HEK293 (cell line): ENCODE measurements around the gene SLC16A5.

Source experiments
- CTCF ChIA-PET: fragments of 350-600 bp; formaldehyde crosslinking; extraction: SDS; loops from one replicate; lab custom pipeline; 2021; ENCODE audit warnings: antibody characterized with exemption; lab: Yijun Ruan, JAX
- POLR2A ChIA-PET: fragments of 300-600 bp; formaldehyde crosslinking; extraction: SDS; loops from one replicate; lab custom pipeline; 2020; ENCODE audit warnings: antibody characterized with exemption, inconsistent platforms; lab: Yijun Ruan, JAX
- H3K27ac ChIP-seq: fragments of 200-500 bp; sonication (Bioruptor generic); 2 replicates; pipeline ENCODE4 v1.5.1; 2014; ENCODE audit warnings: low read depth, low read length, control low read depth, inconsistent platforms; ENCODE audit errors: extremely low read depth
- H3K36me3 ChIP-seq, 2 experiments: fragments of 200-500 bp in 1 of 2; sonication (Bioruptor generic) in 1 of 2; 1 replicate in 1 of 2; 2 replicates in 1 of 2; pipeline ENCODE4 v1.5.1; 2014 to 2017; ENCODE audit warnings: inconsistent platforms in 2 of 2, low read length in 2 of 2; ENCODE audit not compliant: control insufficient read depth in 2 of 2, insufficient read depth in 1 of 2
- H3K4me1 ChIP-seq: fragments of 200-500 bp; sonication (Bioruptor generic); 2 replicates; pipeline ENCODE4 v1.5.1; 2014; ENCODE audit warnings: mild to moderate bottlenecking, low read length, inconsistent platforms; ENCODE audit not compliant: control insufficient read depth, insufficient read depth
- H3K4me3 ChIP-seq: 2 replicates; pipeline ENCODE4 v1.5.1; 2011; ENCODE audit warnings: low read depth, mild to moderate bottlenecking, control low read depth, low read length, moderate library complexity
- H3K9me3 ChIP-seq: fragments of 200-500 bp; sonication (Bioruptor generic); 2 replicates; pipeline ENCODE4 v1.5.1; 2014; ENCODE audit warnings: low read depth, low read length, inconsistent platforms; ENCODE audit not compliant: control insufficient read depth, insufficient read depth
- GFI1B ChIP-seq: fragments of 450-650 bp; formaldehyde crosslinking; IDR thresholded peaks from 2 replicates; pipeline ENCODE4 v1.5.1; 2016; ENCODE audit warnings: missing biosample characterization, missing genetic modification characterization
- GLI4 ChIP-seq: fragments of 450-650 bp; formaldehyde crosslinking; IDR thresholded peaks from 2 replicates; pipeline ENCODE4 v1.5.1; 2016; ENCODE audit warnings: missing biosample characterization, missing genetic modification characterization
- SP2 ChIP-seq: fragments of 450-650 bp; formaldehyde crosslinking; IDR thresholded peaks from 2 replicates; pipeline ENCODE4 v1.5.1; 2016; ENCODE audit warnings: missing biosample characterization, missing genetic modification characterization
- ZBTB1 ChIP-seq: fragments of 450-650 bp; formaldehyde crosslinking; IDR thresholded peaks from 2 replicates; pipeline ENCODE4 v1.5.1; 2016; ENCODE audit warnings: missing biosample characterization, missing genetic modification characterization
- ZBTB20 ChIP-seq: fragments of 450-650 bp; formaldehyde crosslinking; IDR thresholded peaks from 2 replicates; pipeline ENCODE4 v1.5.1; 2016; ENCODE audit warnings: missing biosample characterization, missing genetic modification characterization
- ZBTB7A ChIP-seq: fragments of 450-650 bp; formaldehyde crosslinking; IDR thresholded peaks from 2 replicates; pipeline ENCODE4 v1.5.1; 2016; ENCODE audit warnings: low read depth, missing biosample characterization, missing genetic modification characterization
- ZEB2 ChIP-seq: fragments of 450-650 bp; formaldehyde crosslinking; IDR thresholded peaks from 2 replicates; pipeline ENCODE4 v1.5.1; 2016; ENCODE audit warnings: missing biosample characterization, missing genetic modification characterization
- ZNF175 ChIP-seq: fragments of 450-650 bp; formaldehyde crosslinking; IDR thresholded peaks from 2 replicates; pipeline ENCODE4 v1.5.1; 2016; ENCODE audit warnings: missing biosample characterization, missing genetic modification characterization
- ZNF2 ChIP-seq: fragments of 450-650 bp; formaldehyde crosslinking; IDR thresholded peaks from 2 replicates; pipeline ENCODE4 v1.5.1; 2016; ENCODE audit warnings: missing biosample characterization, missing genetic modification characterization
- ZNF354C ChIP-seq: fragments of 450-650 bp; formaldehyde crosslinking; IDR thresholded peaks from 2 replicates; pipeline ENCODE4 v1.5.1; 2016; ENCODE audit warnings: missing biosample characterization, missing genetic modification characterization, low read depth, borderline replicate concordance
- ZNF416 ChIP-seq: fragments of 450-650 bp; formaldehyde crosslinking; IDR thresholded peaks from 2 replicates; pipeline ENCODE4 v1.5.1; 2016; ENCODE audit warnings: missing biosample characterization, missing genetic modification characterization
- ZNF423 ChIP-seq: fragments of 450-650 bp; formaldehyde crosslinking; IDR thresholded peaks from 2 replicates; pipeline ENCODE4 v1.5.1; 2016; ENCODE audit warnings: missing biosample characterization, missing genetic modification characterization
- ZNF529 ChIP-seq: fragments of 450-650 bp; formaldehyde crosslinking; IDR thresholded peaks from 2 replicates; pipeline ENCODE4 v1.5.1; 2017; ENCODE audit warnings: missing genetic modification characterization, missing biosample characterization; ENCODE audit not compliant: insufficient replicate concordance
- ZNF558 ChIP-seq: fragments of 450-650 bp; formaldehyde crosslinking; IDR thresholded peaks from 2 replicates; pipeline ENCODE4 v1.5.1; 2016; ENCODE audit warnings: missing biosample characterization, missing genetic modification characterization
- ZNF623 ChIP-seq: fragments of 450-650 bp; formaldehyde crosslinking; IDR thresholded peaks from 2 replicates; pipeline ENCODE4 v1.5.1; 2016; ENCODE audit warnings: missing biosample characterization, missing genetic modification characterization
- ZNF626 ChIP-seq: fragments of 450-650 bp; sonication (Bioruptor Pico); formaldehyde crosslinking; IDR thresholded peaks from 2 replicates; pipeline ENCODE4 v1.5.1; 2018; ENCODE audit warnings: missing biosample characterization, missing genetic modification characterization, inconsistent platforms
- ZNF660 ChIP-seq: fragments of 450-650 bp; IDR thresholded peaks from 2 replicates; pipeline ENCODE4 v1.5.1; 2018; ENCODE audit warnings: missing biosample characterization, mild to moderate bottlenecking, missing genetic modification characterization
- ZNF791 ChIP-seq: fragments of 450-650 bp; formaldehyde crosslinking; IDR thresholded peaks from 2 replicates; pipeline ENCODE4 v1.5.1; 2016; ENCODE audit warnings: missing biosample characterization, missing genetic modification characterization
- TF ChIP-seq, protein P1 (sequence below): fragments of 450-650 bp; formaldehyde crosslinking; IDR thresholded peaks from 2 replicates; pipeline ENCODE4 v1.5.1; 2016; ENCODE audit warnings: missing biosample characterization, missing genetic modification characterization
- TF ChIP-seq, protein P2 (sequence below): fragments of 450-650 bp; formaldehyde crosslinking; IDR thresholded peaks from 2 replicates; pipeline ENCODE4 v1.5.1; 2016; ENCODE audit warnings: missing biosample characterization, missing genetic modification characterization, low read depth
- TF ChIP-seq, protein P3 (sequence below): fragments of 450-650 bp; formaldehyde crosslinking; IDR thresholded peaks from 2 replicates; pipeline ENCODE4 v1.5.1; 2016; ENCODE audit warnings: missing biosample characterization, missing genetic modification characterization

Gene SLC16A5

DNA sequence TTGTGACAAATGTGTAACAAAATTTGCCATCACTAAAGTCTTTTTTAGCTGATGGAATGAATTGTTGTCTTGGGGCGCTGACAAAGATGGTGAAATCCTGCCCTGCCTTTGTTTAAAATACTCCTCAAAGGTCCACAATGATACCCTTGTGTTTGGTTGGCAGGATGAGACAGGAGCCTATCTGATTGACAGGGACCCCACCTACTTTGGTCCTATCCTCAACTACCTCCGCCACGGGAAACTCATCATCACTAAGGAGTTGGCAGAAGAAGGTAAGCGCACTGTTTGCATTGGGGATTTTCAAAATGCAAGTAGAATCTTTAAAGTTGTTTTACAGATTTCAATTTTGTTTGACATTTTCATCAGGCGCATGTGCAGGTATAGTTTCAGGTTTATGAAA, 38.7 kb upstream of the SLC16A5 start (continued):
- TF ChIP-seq ZBTB1 (tag by site-specific recombination) (no peak), ZBTB7A (tag by site-specific recombination) (no peak), ZNF416 (no peak), ZNF791 (tag by site-specific recombination) (no peak), GFI1B (tag by site-specific recombination) (no peak), SP2 (no peak), ZEB2 (tag by site-specific recombination) (no peak), ZNF354C (no peak), ZNF623 (tag by site-specific recombination) (no peak), ZNF660 (tag by site-specific recombination) (no peak)
- TF ChIP-seq, protein P1, sequence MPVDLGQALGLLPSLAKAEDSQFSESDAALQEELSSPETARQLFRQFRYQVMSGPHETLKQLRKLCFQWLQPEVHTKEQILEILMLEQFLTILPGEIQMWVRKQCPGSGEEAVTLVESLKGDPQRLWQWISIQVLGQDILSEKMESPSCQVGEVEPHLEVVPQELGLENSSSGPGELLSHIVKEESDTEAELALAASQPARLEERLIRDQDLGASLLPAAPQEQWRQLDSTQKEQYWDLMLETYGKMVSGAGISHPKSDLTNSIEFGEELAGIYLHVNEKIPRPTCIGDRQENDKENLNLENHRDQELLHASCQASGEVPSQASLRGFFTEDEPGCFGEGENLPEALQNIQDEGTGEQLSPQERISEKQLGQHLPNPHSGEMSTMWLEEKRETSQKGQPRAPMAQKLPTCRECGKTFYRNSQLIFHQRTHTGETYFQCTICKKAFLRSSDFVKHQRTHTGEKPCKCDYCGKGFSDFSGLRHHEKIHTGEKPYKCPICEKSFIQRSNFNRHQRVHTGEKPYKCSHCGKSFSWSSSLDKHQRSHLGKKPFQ (tag by site-specific recombination), result no peak
- TF ChIP-seq, all 188 proteins: peak for 0

DNA sequence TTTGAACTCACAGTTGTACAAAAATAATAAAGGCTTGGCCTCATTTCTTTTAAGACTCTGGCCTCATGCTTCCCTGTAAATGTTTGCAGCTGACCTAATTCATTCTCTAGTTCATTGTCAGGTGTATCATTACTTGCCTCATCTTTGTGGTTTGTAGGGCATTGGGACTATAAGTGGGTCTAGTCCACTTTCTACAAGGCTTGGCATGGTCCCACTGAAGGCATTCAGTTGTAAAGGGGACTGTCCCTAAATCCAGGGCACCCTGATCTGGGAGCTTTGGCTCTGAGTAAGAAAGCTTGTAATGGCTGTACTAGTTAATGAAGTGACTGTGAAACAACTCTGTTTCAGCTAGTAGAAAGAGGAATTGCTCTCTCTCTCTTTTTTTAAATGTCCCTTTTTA, 38.0 kb upstream of the SLC16A5 start:
- POLR2A ChIA-PET, result interaction anchor here (4.8 kb wide), 1 partner anchor 15 kb away, joined by 44 read pairs; no protein-coding TSS in a partner anchor
- Histone ChIP-seq H3K36me3 (peaks cover 43 to 51% of the 10 kb centered on the region in 2 experiments), H3K27ac (no peak overlapping the region), H3K9me3 (no peaks in the 10 kb centered on the region), H3K4me3 (no peak overlapping the region), H3K4me1 (peaks cover 6% of the 10 kb centered on the region; the same call in 1 of the 2 replicates)
- CTCF ChIA-PET, result interaction anchor here (0.6 to 3.4 kb wide), 7 partner anchors 10 to 152 kb away, joined by 3 to 15 read pairs (median 6); no protein-coding TSS in a partner anchor
- no peak for TF ChIP-seq ZNF529
- no peak for TF ChIP-seq ZBTB20 (tag by site-specific recombination)
- no peak for TF ChIP-seq ZNF423 (tag by site-specific recombination)
- TF ChIP-seq ZNF2 (tag by site-specific recombination), result no peak
- TF ChIP-seq ZEB2 (tag by site-specific recombination), result no peak
- TF ChIP-seq ZNF626 (tag by site-specific recombination), result no peak
- TF ChIP-seq ZNF558 (tag by site-specific recombination), result no peak
- no peak for TF ChIP-seq ZNF175 (tag by site-specific recombination)
- TF ChIP-seq, protein P2, sequence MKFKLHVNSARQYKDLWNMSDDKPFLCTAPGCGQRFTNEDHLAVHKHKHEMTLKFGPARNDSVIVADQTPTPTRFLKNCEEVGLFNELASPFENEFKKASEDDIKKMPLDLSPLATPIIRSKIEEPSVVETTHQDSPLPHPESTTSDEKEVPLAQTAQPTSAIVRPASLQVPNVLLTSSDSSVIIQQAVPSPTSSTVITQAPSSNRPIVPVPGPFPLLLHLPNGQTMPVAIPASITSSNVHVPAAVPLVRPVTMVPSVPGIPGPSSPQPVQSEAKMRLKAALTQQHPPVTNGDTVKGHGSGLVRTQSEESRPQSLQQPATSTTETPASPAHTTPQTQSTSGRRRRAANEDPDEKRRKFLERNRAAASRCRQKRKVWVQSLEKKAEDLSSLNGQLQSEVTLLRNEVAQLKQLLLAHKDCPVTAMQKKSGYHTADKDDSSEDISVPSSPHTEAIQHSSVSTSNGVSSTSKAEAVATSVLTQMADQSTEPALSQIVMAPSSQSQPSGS (tag by site-specific recombination), result no peak
- no peak for TF ChIP-seq GLI4 (tag by site-specific recombination)
- TF ChIP-seq, protein P3, sequence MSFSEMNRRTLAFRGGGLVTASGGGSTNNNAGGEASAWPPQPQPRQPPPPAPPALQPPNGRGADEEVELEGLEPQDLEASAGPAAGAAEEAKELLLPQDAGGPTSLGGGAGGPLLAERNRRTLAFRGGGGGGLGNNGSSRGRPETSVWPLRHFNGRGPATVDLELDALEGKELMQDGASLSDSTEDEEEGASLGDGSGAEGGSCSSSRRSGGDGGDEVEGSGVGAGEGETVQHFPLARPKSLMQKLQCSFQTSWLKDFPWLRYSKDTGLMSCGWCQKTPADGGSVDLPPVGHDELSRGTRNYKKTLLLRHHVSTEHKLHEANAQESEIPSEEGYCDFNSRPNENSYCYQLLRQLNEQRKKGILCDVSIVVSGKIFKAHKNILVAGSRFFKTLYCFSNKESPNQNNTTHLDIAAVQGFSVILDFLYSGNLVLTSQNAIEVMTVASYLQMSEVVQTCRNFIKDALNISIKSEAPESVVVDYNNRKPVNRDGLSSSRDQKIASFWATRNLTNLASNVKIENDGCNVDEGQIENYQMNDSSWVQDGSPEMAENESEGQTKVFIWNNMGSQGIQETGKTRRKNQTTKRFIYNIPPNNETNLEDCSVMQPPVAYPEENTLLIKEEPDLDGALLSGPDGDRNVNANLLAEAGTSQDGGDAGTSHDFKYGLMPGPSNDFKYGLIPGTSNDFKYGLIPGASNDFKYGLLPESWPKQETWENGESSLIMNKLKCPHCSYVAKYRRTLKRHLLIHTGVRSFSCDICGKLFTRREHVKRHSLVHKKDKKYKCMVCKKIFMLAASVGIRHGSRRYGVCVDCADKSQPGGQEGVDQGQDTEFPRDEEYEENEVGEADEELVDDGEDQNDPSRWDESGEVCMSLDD, result no peak
